ENCODE measurements around the gene SOCS3. TPM values are rescaled to one million over a fixed set of nuclear protein-coding genes. Genes with fewer than 3 reads are reported as not detected.

Gene SOCS3
- total RNA-seq, 1 donor from 2014 or later: 620 TPM

GRCh38 chr17:78361225-78361701, 1.4 kb upstream of the SOCS3 start:
- no peak for TF ChIP-seq CTCF (IDR thresholded peaks at IDR 0.05)
- no peaks in the 10 kb centered on the region for H3K27me3 ChIP-seq
- intact Hi-C loops (cut with DNase I): loop anchor here (2.0 kb wide), 1 partner anchor 72 kb away; no protein-coding TSS in a partner anchor
- no peak for DNase-seq (ENCODE audit: low spot score in 2 of 2)
- H3K36me3 ChIP-seq: peaks cover 11 to 23% of the 10 kb centered on the region in 2 donors
- no peak overlapping the region for H3K4me3 ChIP-seq
- H3K4me1 ChIP-seq: peaks cover 12 to 37% of the 10 kb centered on the region in 2 donors
- H3K9me3 ChIP-seq: no peaks in the 10 kb centered on the region
- peak overlapping the region; percentile 95 to 97 for H3K27ac ChIP-seq

GRCh38 chr17:78360371-78361224, 721 bp upstream of the SOCS3 start:
- Histone ChIP-seq H3K9me3 (no peaks in the 10 kb centered on the region), H3K36me3 (peaks cover 11 to 29% of the 10 kb centered on the region in 2 donors), H3K4me1 (peaks cover 9 to 39% of the 10 kb centered on the region in 2 donors), H3K27ac (peak overlapping the region; percentile 95 to 97), H3K4me3 (peak overlapping the region; percentile 83 to 90), H3K27me3 (no peaks in the 10 kb centered on the region)
- TF ChIP-seq CTCF (IDR thresholded peaks at IDR 0.05): peak; percentile 85 to 96 (median 95)
- DNase-seq (ENCODE audit: low spot score in 2 of 2): peak; percentile 63 to 96
- intact Hi-C loops (cut with DNase I): loop anchor here (1.0 to 2.0 kb wide), 6 partner anchors 18 to 72 kb away; partner anchors contain the start of gene PGS1

- Histone ChIP-seq H3K4me3 (peak overlapping the region; percentile 83 to 90), H3K4me1 (peaks cover 7 to 42% of the 10 kb centered on the region in 2 donors), H3K36me3 (peaks cover 11 to 29% of the 10 kb centered on the region in 2 donors), H3K9me3 (no peaks in the 10 kb centered on the region), H3K27me3 (no peaks in the 10 kb centered on the region), H3K27ac (peak overlapping the region; percentile 95 to 97)
- TF ChIP-seq CTCF (IDR thresholded peaks at IDR 0.05): no peak
- peak in 1 of 2 donors; percentile 82 for DNase-seq (ENCODE audit: low spot score in 2 of 2)
- intact Hi-C loops (cut with DNase I): no loop called here
Measured at GRCh38 chr17:78359321-78359996, 418 bp downstream of the SOCS3 start.

- intact Hi-C loops (cut with DNase I): no loop called here
- no peaks in the 10 kb centered on the region for H3K9me3 ChIP-seq
- H3K4me1 ChIP-seq: peaks cover 7 to 49% of the 10 kb centered on the region in 2 donors
- H3K27ac ChIP-seq: peak overlapping the region; percentile 95 to 97
- DNase-seq (ENCODE audit: low spot score in 2 of 2): no peak
- no peaks in the 10 kb centered on the region for H3K27me3 ChIP-seq
- H3K4me3 ChIP-seq: peak overlapping the region; percentile 83 to 90
- TF ChIP-seq CTCF (IDR thresholded peaks at IDR 0.05): no peak
- H3K36me3 ChIP-seq: peaks cover 11 to 29% of the 10 kb centered on the region in 2 donors
Measured at GRCh38 chr17:78358538-78359320, 1.1 kb downstream of the SOCS3 start.
